Measurements from ENCODE around the gene GYPA. TPM values are rescaled to one million over a fixed set of nuclear protein-coding genes. Genes with fewer than 3 reads are reported as not detected.
"Not testable (repeated sequence)": the region's sequence is repeated elsewhere in the genome, so short reads cannot be mapped to it uniquely, and the experiment has no call there.

The GYPA gene
- not detected for polyA plus RNA-seq (2012; ENCODE audit: low read depth, missing spikeins)

DNA sequence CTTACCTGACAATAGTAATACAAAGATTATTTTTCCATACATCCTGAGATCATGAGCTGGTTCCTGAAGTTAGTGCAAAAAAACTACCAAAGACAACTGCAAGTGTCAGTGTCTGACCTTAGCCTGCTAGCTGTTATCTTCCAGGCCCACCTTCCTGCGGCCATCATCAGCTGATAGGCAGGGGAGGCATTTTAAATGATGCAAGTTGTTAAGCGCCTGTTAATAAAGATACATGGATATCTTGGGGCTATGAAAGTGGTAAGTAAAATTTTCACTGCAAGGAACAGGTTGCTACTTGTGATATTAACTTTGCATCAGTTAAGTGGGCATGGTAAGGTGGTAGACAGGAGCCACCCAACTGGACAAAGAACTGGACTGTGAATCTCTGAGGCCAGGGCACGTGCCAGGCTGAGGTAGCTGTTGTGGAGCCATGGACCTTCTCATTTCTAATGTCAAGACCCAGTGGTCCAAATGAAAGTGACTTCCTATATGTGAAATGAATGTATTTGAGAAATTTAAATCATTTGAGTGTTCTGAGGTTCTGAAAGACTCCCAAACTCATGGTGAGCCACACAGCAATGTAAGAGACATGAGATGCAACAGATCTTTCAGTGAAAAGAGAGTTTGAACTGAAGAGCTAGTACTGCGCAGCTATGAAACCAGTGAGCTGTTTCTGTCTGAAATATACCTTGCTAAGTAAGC, at the start of gene GYPA:
Gene GYPA (minus strand): TSS at position 125 of the 702 bp plus-strand sequence. CDS start 83 bp downstream, at position 42.
- FAIRE-seq; DNase-seq (ENCODE audit: insufficient read length, low spot score): not testable (repeated sequence)

- no peak for TF ChIP-seq POLR2AphosphoS5 (IDR thresholded peaks at IDR 0.05; ENCODE audit: low read depth, low read length)
- FAIRE-seq (no peak), DNase-seq (ENCODE audit: insufficient read length, low spot score) (no peak)
Observed at GRCh38 chr4:144190009-144190408, 49.5 kb upstream of the GYPA start.

DNA sequence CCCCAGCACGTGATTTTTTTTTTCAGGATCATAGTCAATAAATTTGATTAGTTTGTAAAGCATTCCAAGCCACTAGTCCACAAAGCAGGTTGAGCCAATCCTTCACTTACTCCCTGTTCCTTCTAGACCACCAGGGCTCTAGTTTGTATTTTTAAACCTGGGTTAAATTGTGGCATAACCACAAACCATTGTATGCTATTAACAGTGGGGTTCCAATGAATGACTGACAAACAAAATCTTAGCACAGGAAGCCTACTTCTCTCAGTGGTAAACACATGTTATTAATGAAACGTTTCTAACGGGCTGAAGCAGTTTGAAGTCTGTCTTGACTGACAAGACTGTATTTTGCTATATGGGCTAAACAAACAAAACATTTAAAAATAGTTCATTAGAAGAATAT, 48.6 kb upstream of the GYPA start:
- DNase-seq (ENCODE audit: insufficient read length, low spot score): no peak
- no peak for FAIRE-seq
- TF ChIP-seq TAF1 (IDR thresholded peaks at IDR 0.05; ENCODE audit: low read depth, low read length) (no peak), SPI1 (IDR thresholded peaks at IDR 0.05; ENCODE audit: low read depth, low read length) (no peak), POLR2A (IDR thresholded peaks at IDR 0.05; ENCODE audit: low read depth, low read length) (no peak), POLR2AphosphoS5 (IDR thresholded peaks at IDR 0.05; ENCODE audit: low read depth, low read length) (no peak), PAX5 (IDR thresholded peaks at IDR 0.05; ENCODE audit: insufficient read depth, low read length, severe bottlenecking) (no peak), POU2F2 (IDR thresholded peaks at IDR 0.05; ENCODE audit: low read depth, low read length) (no peak)

DNA sequence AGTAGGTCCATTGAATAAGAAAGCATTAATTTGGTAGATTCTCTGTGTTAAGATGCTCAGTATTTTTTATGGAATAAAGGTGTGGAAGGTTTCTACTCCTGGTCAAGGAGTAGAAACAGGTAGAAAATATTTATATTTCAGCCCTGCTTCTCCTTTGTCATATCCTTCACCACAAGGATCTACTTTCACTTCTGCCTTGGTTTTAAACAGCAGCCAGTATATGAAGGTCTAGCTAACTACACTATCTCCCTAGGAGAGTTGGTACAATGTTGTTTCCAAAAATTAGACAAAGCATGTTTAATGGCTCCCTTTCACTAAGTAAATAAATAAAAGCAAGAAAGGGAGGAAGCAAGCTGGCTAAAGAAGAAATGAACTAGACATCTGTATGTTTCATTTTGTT, 44.6 kb upstream of the GYPA start:
- FAIRE-seq: no peak

GRCh38 chr4:144183165-144183564, 42.6 kb upstream of the GYPA start:
- FAIRE-seq (no peak), DNase-seq (ENCODE audit: insufficient read length, low spot score) (no peak)
- TF ChIP-seq TAF1 (IDR thresholded peaks at IDR 0.05; ENCODE audit: low read depth, low read length): no peak
- TF ChIP-seq POLR2A (IDR thresholded peaks at IDR 0.05; ENCODE audit: low read depth, low read length): no peak
- TF ChIP-seq POU2F2 (IDR thresholded peaks at IDR 0.05; ENCODE audit: low read depth, low read length): no peak
- TF ChIP-seq SPI1 (IDR thresholded peaks at IDR 0.05; ENCODE audit: low read depth, low read length): no peak
- no peak for TF ChIP-seq POLR2AphosphoS5 (IDR thresholded peaks at IDR 0.05; ENCODE audit: low read depth, low read length)
- TF ChIP-seq PAX5 (IDR thresholded peaks at IDR 0.05; ENCODE audit: insufficient read depth, low read length, severe bottlenecking): no peak

More for the DNA sequence above, 44.6 kb upstream of the GYPA start:
- TF ChIP-seq SPI1 (IDR thresholded peaks at IDR 0.05; ENCODE audit: low read depth, low read length) (peak; percentile 40), POU2F2 (IDR thresholded peaks at IDR 0.05; ENCODE audit: low read depth, low read length) (no peak)
- no peak for DNase-seq (ENCODE audit: insufficient read length, low spot score)

DNA sequence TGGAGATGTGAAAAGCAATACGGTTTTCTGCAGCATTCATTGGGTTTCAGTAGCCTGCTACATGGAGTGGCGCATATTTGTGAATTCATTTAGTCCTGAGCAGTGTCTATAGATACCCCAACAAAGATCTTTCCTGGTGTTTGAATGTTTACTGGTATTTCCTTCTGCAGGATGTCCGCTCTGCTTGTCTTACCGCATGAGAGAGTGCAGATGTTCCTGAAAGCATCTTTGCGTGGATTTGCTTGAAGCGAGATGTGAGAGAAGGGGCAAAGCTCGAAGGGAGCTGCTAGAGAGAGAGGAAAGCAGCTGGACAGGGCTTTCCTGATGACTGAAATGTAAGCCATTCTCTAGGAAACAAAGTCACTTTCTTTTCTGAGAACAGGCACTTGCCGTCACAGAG, 40.9 kb upstream of the GYPA start:
- TF ChIP-seq TAF1 (IDR thresholded peaks at IDR 0.05; ENCODE audit: low read depth, low read length): no peak
- TF ChIP-seq PAX5 (IDR thresholded peaks at IDR 0.05; ENCODE audit: insufficient read depth, low read length, severe bottlenecking): no peak
- TF ChIP-seq POU2F2 (IDR thresholded peaks at IDR 0.05; ENCODE audit: low read depth, low read length): no peak
- no peak for TF ChIP-seq SPI1 (IDR thresholded peaks at IDR 0.05; ENCODE audit: low read depth, low read length)
- no peak for TF ChIP-seq POLR2A (IDR thresholded peaks at IDR 0.05; ENCODE audit: low read depth, low read length)
- no peak for TF ChIP-seq POLR2AphosphoS5 (IDR thresholded peaks at IDR 0.05; ENCODE audit: low read depth, low read length)
- DNase-seq (ENCODE audit: insufficient read length, low spot score) (no peak), FAIRE-seq (no peak)

DNA sequence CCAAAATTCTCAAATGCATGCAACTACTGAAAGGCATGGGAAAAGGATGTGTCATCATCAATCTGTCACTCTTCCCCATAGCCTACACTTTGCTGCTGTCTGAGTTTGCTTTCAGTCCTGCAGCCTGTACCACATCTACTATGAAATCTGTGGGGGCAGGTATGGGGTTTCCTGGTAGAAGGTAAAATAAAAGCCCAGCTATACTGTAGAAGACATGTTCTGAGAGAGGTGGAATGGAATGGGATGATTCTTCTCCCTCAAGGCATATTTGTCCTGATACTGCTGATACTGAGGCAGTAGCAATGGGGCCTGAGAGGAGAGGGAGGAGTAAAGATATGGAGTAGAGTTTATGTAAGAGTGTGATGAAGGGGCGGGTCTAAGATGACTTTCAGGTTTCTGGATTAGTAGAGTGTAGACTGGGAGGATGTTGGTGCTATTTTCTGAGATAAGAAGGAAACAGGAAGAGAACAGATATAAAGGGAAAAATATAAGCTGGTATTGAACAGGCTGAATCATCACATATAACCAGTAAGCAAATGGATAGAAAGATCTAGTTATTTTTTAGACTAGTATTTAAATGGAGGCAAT, 38.7 kb upstream of the GYPA start:
- DNase-seq (ENCODE audit: insufficient read length, low spot score) (no peak), FAIRE-seq (peak; percentile 5)
- no peak for TF ChIP-seq POLR2A (IDR thresholded peaks at IDR 0.05; ENCODE audit: low read depth, low read length)
- TF ChIP-seq TAF1 (IDR thresholded peaks at IDR 0.05; ENCODE audit: low read depth, low read length): no peak
- no peak for TF ChIP-seq POLR2AphosphoS5 (IDR thresholded peaks at IDR 0.05; ENCODE audit: low read depth, low read length)
- no peak for TF ChIP-seq POU2F2 (IDR thresholded peaks at IDR 0.05; ENCODE audit: low read depth, low read length)
- TF ChIP-seq PAX5 (IDR thresholded peaks at IDR 0.05; ENCODE audit: insufficient read depth, low read length, severe bottlenecking): no peak
- no peak for TF ChIP-seq SPI1 (IDR thresholded peaks at IDR 0.05; ENCODE audit: low read depth, low read length)

GRCh38 chr4:144178414-144178813, 37.9 kb upstream of the GYPA start:
- FAIRE-seq: no peak
- no peak for DNase-seq (ENCODE audit: insufficient read length, low spot score)
- TF ChIP-seq PAX5 (IDR thresholded peaks at IDR 0.05; ENCODE audit: insufficient read depth, low read length, severe bottlenecking): no peak
- no peak for TF ChIP-seq POLR2AphosphoS5 (IDR thresholded peaks at IDR 0.05; ENCODE audit: low read depth, low read length)
- no peak for TF ChIP-seq SPI1 (IDR thresholded peaks at IDR 0.05; ENCODE audit: low read depth, low read length)
- no peak for TF ChIP-seq TAF1 (IDR thresholded peaks at IDR 0.05; ENCODE audit: low read depth, low read length)
- no peak for TF ChIP-seq POLR2A (IDR thresholded peaks at IDR 0.05; ENCODE audit: low read depth, low read length)

DNA sequence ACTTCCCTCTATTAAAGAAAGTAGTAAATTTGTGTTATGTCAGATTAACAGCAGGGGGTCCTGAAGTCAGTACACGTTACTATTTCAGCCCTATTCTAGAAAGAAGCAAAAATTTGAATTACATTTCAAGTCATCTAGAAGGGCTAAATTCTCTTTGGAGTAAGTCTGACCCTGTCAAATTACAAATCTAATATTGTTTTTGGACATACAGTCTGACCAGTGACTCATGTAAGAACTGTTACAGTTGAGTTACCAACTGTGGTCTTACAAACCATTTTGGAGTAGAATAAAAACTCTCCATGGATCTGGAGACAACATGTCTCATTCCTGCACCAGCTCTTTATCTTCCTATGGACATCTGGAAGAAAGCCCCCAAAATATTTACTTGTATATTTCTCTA, 36.0 kb upstream of the GYPA start:
- DNase-seq (ENCODE audit: insufficient read length, low spot score): no peak

GRCh38 chr4:144174401-144175067, 34.0 kb upstream of the GYPA start:
- no peak for FAIRE-seq
- TF ChIP-seq POLR2AphosphoS5 (IDR thresholded peaks at IDR 0.05; ENCODE audit: low read depth, low read length) (no peak), TAF1 (IDR thresholded peaks at IDR 0.05; ENCODE audit: low read depth, low read length) (no peak), PAX5 (IDR thresholded peaks at IDR 0.05; ENCODE audit: insufficient read depth, low read length, severe bottlenecking) (no peak), POLR2A (IDR thresholded peaks at IDR 0.05; ENCODE audit: low read depth, low read length) (no peak), POU2F2 (IDR thresholded peaks at IDR 0.05; ENCODE audit: low read depth, low read length) (no peak), SPI1 (IDR thresholded peaks at IDR 0.05; ENCODE audit: low read depth, low read length) (no peak)
- DNase-seq (ENCODE audit: insufficient read length, low spot score): peak; percentile 13

More for the DNA sequence above, 36.0 kb upstream of the GYPA start:
- TF ChIP-seq TAF1 (IDR thresholded peaks at IDR 0.05; ENCODE audit: low read depth, low read length) (no peak), POLR2AphosphoS5 (IDR thresholded peaks at IDR 0.05; ENCODE audit: low read depth, low read length) (no peak), PAX5 (IDR thresholded peaks at IDR 0.05; ENCODE audit: insufficient read depth, low read length, severe bottlenecking) (no peak), SPI1 (IDR thresholded peaks at IDR 0.05; ENCODE audit: low read depth, low read length) (no peak), POLR2A (IDR thresholded peaks at IDR 0.05; ENCODE audit: low read depth, low read length) (no peak)
- FAIRE-seq: no peak

All from GM12891 (cell line).